ENCODE data around the gene FOXD4L6.
"Not testable (repeated sequence)": the region's sequence is repeated elsewhere in the genome, so short reads cannot be mapped to it uniquely, and the experiment has no call there.

DNA sequence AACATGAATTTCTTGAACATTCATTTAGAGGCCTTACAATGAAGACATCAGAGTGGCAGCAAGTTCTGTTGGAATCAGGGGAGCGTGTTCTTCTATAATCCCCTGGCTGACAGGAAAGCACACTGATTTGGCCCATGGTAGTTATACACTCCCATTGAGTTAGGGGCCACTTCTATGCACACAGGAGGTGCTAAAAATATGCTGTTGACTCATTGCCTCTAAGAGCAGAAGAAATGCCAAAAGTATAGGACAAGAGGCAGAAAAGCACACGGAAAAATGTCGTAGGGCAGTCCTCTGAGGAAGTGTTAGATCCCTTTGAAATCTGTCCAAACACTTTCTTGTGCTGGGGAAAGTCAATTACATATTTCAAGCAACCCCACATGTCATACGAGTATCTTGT, 49.0 kb downstream of the FOXD4L6 start:
- not testable (repeated sequence) for TF ChIP-seq CTCF (conservative IDR thresholded peaks at IDR 0.05 in 1 of 2, IDR thresholded peaks at IDR 0.05 in 1 of 2; ENCODE audit: extremely low read depth in 1 of 2, insufficient read depth in 1 of 2, low read depth in 1 of 2, low read length in 2 of 2); EZH2 (IDR thresholded peaks at IDR 0.05; ENCODE audit: borderline replicate concordance, low read length)

Data from mammary epithelial cell (primary cell).